Activated CD8-positive, alpha-beta T cell treated with anti-CD3 and anti-CD28 coated beads for 36 hours (primary cell): ENCODE measurements around the gene ZNF724. TPM values are rescaled to one million over a fixed set of nuclear protein-coding genes. Genes with fewer than 3 reads are reported as not detected.

Experiments used
- ATAC-seq: fragments of 200-7000 bp; cut with Tn5 transposase; one replicate; pipeline ENCODE4 v1.10.0; 2021; ENCODE audit warnings: mild to moderate bottlenecking, moderate library complexity
- CTCF ChIA-PET: fragments of 350-600 bp; sonication (Branson Sonifier 250); formaldehyde crosslinking; loops from one replicate; lab custom pipeline; 2021; ENCODE audit warnings: antibody characterized with exemption; lab: Charles Lee
- POLR2A ChIA-PET: fragments of 350-600 bp; sonication (Branson Sonifier 250); formaldehyde crosslinking; loops from one replicate; lab custom pipeline; 2021; ENCODE audit warnings: antibody characterized with exemption; lab: Charles Lee
- DNase-seq: peaks from one replicate; pipeline ENCODE4 v3.0.0-alpha.2; 2020
- H3K27ac Mint-ChIP-seq: one replicate; pipeline ENCODE4 v1.8.0; 2021; ENCODE audit warnings: mild to moderate bottlenecking, mixed read lengths
- H3K27me3 Mint-ChIP-seq: one replicate; pipeline ENCODE4 v1.8.0; 2021; ENCODE audit warnings: mixed read lengths
- H3K36me3 Mint-ChIP-seq: one replicate; pipeline ENCODE4 v1.8.0; 2021; ENCODE audit warnings: low read depth, mixed read lengths
- H3K4me1 Mint-ChIP-seq: one replicate; pipeline ENCODE4 v1.8.0; 2021; ENCODE audit warnings: low read depth, mixed read lengths
- H3K4me3 Mint-ChIP-seq: one replicate; pipeline ENCODE4 v1.8.0; 2021; ENCODE audit warnings: mild to moderate bottlenecking, moderate library complexity, mixed read lengths
- H3K9me3 Mint-ChIP-seq: one replicate; pipeline ENCODE4 v1.8.0; 2021; ENCODE audit warnings: mixed read lengths
- CTCF ChIP-seq: fragments of 200-600 bp; IDR thresholded peaks from one replicate; pipeline ENCODE4 v1.8.0; 2022; ENCODE audit warnings: antibody characterized with exemption, mild to moderate bottlenecking
- intact Hi-C: fragments of 100-400 bp; cut with micrococcal nuclease; formaldehyde crosslinking; loops from one replicate; pipeline ENCODE4 v1.10.0; 2022
- total RNA-seq, 2 experiments: library from RNA; stranded (reverse); gene quantifications; one replicate each; pipeline ENCODE4 v1.2.3, GENCODE V29; 2021

The ZNF724 gene
- total RNA-seq, 2 experiments from 2014 or later = 15.6 to 15.7 TPM

GRCh38 chr19:23262920-23263319 is 12.7 kb upstream of the ZNF724 start:
- TF ChIP-seq CTCF = no peak
- H3K27ac Mint-ChIP-seq = peak overlapping the region; percentile 21
- no peaks in the 10 kb centered on the region for H3K9me3 Mint-ChIP-seq
- DNase-seq (no peak), ATAC-seq (no peak)
- H3K4me3 Mint-ChIP-seq = no peak overlapping the region
- peaks cover 9% of the 10 kb centered on the region for H3K4me1 Mint-ChIP-seq
- intact Hi-C loops = no loop called here
- CTCF ChIA-PET = no interaction called here
- POLR2A ChIA-PET = interaction anchor here (1.3 kb wide), 1 partner anchor 11 kb away, joined by 3 read pairs; no protein-coding TSS in a partner anchor
- no peaks in the 10 kb centered on the region for H3K27me3 Mint-ChIP-seq
- H3K36me3 Mint-ChIP-seq = peaks cover 63% of the 10 kb centered on the region

- Mint-ChIP-seq H3K9me3 (no peaks in the 10 kb centered on the region), H3K4me3 (no peak overlapping the region), H3K36me3 (peaks cover 62% of the 10 kb centered on the region), H3K27ac (no peak overlapping the region), H3K4me1 (peaks cover 9% of the 10 kb centered on the region), H3K27me3 (no peaks in the 10 kb centered on the region)
- intact Hi-C loops = no loop called here
- DNase-seq (no peak), ATAC-seq (no peak)
- POLR2A ChIA-PET = interaction anchor here (1.3 kb wide), 1 partner anchor 12 kb away, joined by 3 read pairs; no protein-coding TSS in a partner anchor
- CTCF ChIA-PET = no interaction called here
- TF ChIP-seq CTCF = no peak
Measured at GRCh38 chr19:23261496-23262020, 11.4 kb upstream of the ZNF724 start.

- DNase-seq = no peak
- H3K36me3 Mint-ChIP-seq = peaks cover 59% of the 10 kb centered on the region
- ChIA-PET POLR2A (no interaction called here), CTCF (no interaction called here)
- TF ChIP-seq CTCF = no peak
- no peaks in the 10 kb centered on the region for H3K27me3 Mint-ChIP-seq
- no peaks in the 10 kb centered on the region for H3K9me3 Mint-ChIP-seq
- intact Hi-C loops = no loop called here
- H3K4me1 Mint-ChIP-seq = peaks cover 9% of the 10 kb centered on the region
- H3K27ac Mint-ChIP-seq = no peak overlapping the region
- ATAC-seq = no peak
- no peak overlapping the region for H3K4me3 Mint-ChIP-seq
Measured at GRCh38 chr19:23260956-23261355, 10.8 kb upstream of the ZNF724 start.

GRCh38 chr19:23259961-23260360 is 9.8 kb upstream of the ZNF724 start:
- H3K4me1 Mint-ChIP-seq = peaks cover 9% of the 10 kb centered on the region
- no peak overlapping the region for H3K4me3 Mint-ChIP-seq
- H3K9me3 Mint-ChIP-seq = no peaks in the 10 kb centered on the region
- H3K36me3 Mint-ChIP-seq = peaks cover 59% of the 10 kb centered on the region
- intact Hi-C loops = no loop called here
- ATAC-seq = no peak
- DNase-seq = no peak
- no peaks in the 10 kb centered on the region for H3K27me3 Mint-ChIP-seq
- POLR2A ChIA-PET = interaction anchor here (0.6 kb wide), 1 partner anchor 124 kb away, joined by 3 read pairs; no protein-coding TSS in a partner anchor
- H3K27ac Mint-ChIP-seq = no peak overlapping the region
- CTCF ChIA-PET = no interaction called here
- TF ChIP-seq CTCF = no peak

GRCh38 chr19:23255700-23256099 is 5.5 kb upstream of the ZNF724 start:
- no peak overlapping the region for H3K27ac Mint-ChIP-seq
- ATAC-seq (no peak), DNase-seq (no peak)
- H3K4me3 Mint-ChIP-seq = no peak overlapping the region
- no peaks in the 10 kb centered on the region for H3K27me3 Mint-ChIP-seq
- TF ChIP-seq CTCF = no peak
- POLR2A ChIA-PET = no interaction called here
- intact Hi-C loops = no loop called here
- no peaks in the 10 kb centered on the region for H3K4me1 Mint-ChIP-seq
- H3K36me3 Mint-ChIP-seq = peaks cover 32% of the 10 kb centered on the region
- no peaks in the 10 kb centered on the region for H3K9me3 Mint-ChIP-seq
- CTCF ChIA-PET = no interaction called here
